Left ventricle myocardium inferior (tissue), 1 donor: ENCODE data around the gene DDX1. TPM values are rescaled to one million over a fixed set of nuclear protein-coding genes. Genes with fewer than 3 reads are reported as not detected.

Source experiments
- DNase-seq: peaks from one replicate; pipeline ENCODE4 v3.0.0-alpha.2; 2020
- H3K27ac ChIP-seq: fragments of 200-600 bp; replicated peaks from 2 replicates; pipeline ENCODE4 v1.8.0; 2021
- H3K27me3 ChIP-seq: fragments of 200-600 bp; 2 replicates; pipeline ENCODE4 v1.8.0; 2021; ENCODE audit warnings: low read depth
- H3K36me3 ChIP-seq: fragments of 200-600 bp; 2 replicates; pipeline ENCODE4 v1.8.0; 2021
- H3K4me1 ChIP-seq: fragments of 200-600 bp; 2 replicates; pipeline ENCODE4 v1.8.0; 2021
- H3K4me3 ChIP-seq: fragments of 200-600 bp; 2 replicates; pipeline ENCODE4 v1.8.0; 2021; ENCODE audit warnings: mild to moderate bottlenecking, moderate library complexity
- H3K9me3 ChIP-seq: fragments of 200-600 bp; replicated peaks from 2 replicates; pipeline ENCODE4 v1.8.0; 2021
- CTCF ChIP-seq: fragments of 200-600 bp; IDR thresholded peaks from 2 replicates; pipeline ENCODE4 v1.8.0; 2021; ENCODE audit warnings: antibody characterized with exemption, mild to moderate bottlenecking, borderline replicate concordance
- intact Hi-C: fragments of 100-400 bp; cut with micrococcal nuclease; formaldehyde crosslinking; loops from one replicate; pipeline ENCODE4 v1.11.0; 2022
- total RNA-seq: library from RNA; stranded (reverse); fragmentation: NEBNext Ultra II Directional; extraction: Animal tissue kit (Norgen Biotek cat#: 25700); gene quantifications from one replicate; pipeline ENCODE4 v1.2.1, GENCODE V29; 2021
- donor health status: DM: no; HTN: yes; CAD: no; lungs with severe emphysema.

DDX1 gene
- total RNA-seq, 1 donor from 2014 or later = 156 TPM

DNA sequence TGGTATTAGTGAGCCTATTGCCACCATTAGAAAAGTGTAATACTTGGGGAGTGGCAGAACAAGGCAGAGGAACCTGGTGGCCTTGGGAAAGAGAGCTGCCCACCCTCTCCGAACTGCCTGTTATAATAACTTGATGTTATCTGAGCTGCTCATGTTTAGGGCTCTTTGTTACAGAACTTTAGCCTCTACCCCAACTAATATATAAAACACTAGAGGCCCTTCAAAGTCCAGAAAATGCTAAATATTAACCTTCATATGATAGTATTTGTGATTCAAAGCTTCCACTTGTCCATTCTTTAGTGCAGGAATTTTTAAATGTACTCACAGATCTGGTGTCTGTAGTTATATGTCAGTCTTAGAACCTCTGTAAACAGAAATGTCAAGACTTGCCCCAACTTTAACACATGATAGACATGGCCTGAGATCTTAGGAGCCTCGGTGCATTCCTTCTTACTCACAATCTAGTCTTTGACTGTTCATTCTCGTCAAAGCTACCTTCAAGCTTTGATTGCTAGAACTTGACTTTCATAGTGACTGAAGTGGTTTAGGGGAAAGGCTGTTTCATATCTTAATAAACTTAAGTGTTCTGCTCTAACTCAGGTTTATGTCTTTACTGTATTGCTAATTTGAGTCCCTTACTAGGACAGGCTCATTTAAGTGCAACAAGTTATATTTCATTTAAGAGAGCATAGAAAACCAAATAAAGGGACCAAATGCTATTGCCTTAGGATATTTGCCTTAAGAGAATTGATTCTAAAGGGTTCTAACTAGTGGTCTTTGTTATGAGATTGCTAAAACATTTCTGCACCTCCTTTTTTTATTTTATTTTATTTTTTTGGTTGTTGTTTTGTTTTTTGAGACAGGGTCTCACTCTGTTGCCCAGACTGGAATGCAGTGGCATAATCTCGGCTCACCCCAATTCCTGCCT, 41.6 kb downstream of the DDX1 start:
- no peak for DNase-seq
- no peaks in the 10 kb centered on the region for H3K27me3 ChIP-seq
- H3K9me3 ChIP-seq = no peaks in the 10 kb centered on the region
- TF ChIP-seq CTCF = no peak
- H3K27ac ChIP-seq = no peak overlapping the region
- no peak overlapping the region for H3K4me3 ChIP-seq
- H3K4me1 ChIP-seq = peaks cover 37% of the 10 kb centered on the region
- peaks cover 64% of the 10 kb centered on the region for H3K36me3 ChIP-seq
- intact Hi-C loops = loop anchor here (10.0 kb wide), 2 partner anchors 301 to 651 kb away; no protein-coding TSS in a partner anchor

- Histone ChIP-seq H3K27ac (no peak overlapping the region), H3K27me3 (no peaks in the 10 kb centered on the region), H3K36me3 (peaks cover 60% of the 10 kb centered on the region), H3K9me3 (no peaks in the 10 kb centered on the region), H3K4me1 (peaks cover 43% of the 10 kb centered on the region), H3K4me3 (no peak overlapping the region)
- intact Hi-C loops = loop anchor here (10.0 kb wide), 2 partner anchors 301 to 651 kb away; no protein-coding TSS in a partner anchor
- no peak for DNase-seq
- no peak for TF ChIP-seq CTCF
Observed at GRCh38 chr2:15633971-15634346, 42.3 kb downstream of the DDX1 start.

DNA sequence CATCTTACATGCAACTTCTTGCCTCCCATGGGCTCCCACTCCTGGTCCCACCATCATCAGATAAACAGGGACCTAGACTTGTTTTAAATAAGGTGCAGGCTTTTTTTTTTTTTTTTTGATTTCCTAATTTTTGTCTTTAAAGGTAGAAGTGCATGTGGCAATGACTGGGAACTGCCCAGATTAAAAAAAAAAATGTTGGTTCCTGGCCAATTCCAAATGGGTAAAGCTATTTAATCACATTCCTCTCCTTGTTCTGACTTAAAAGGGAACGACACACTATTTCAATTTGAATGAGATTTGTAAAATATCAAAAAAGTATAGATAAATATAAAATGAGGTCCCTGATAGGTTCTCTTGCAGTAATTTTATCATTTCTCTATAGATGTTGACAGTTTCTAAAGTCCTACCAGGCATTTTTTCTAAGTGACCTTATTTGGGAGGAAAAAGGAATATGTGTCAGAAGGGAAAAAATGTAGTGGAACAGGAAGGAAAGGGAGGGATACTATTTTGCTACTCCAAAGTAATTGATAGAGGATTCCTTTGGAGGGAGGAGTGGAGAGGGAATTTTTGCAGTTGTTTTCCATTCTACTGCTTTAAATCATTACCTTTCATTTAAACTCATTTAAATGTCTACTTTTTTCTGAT, 43.3 kb downstream of the DDX1 start:
- H3K27ac ChIP-seq = no peak overlapping the region
- no peaks in the 10 kb centered on the region for H3K9me3 ChIP-seq
- intact Hi-C loops = loop anchor here (10.0 kb wide), 2 partner anchors 300 to 650 kb away; no protein-coding TSS in a partner anchor
- H3K4me3 ChIP-seq = no peak overlapping the region
- TF ChIP-seq CTCF = no peak
- DNase-seq = no peak
- peaks cover 53% of the 10 kb centered on the region for H3K4me1 ChIP-seq
- peaks cover 53% of the 10 kb centered on the region for H3K36me3 ChIP-seq
- no peaks in the 10 kb centered on the region for H3K27me3 ChIP-seq

DNA sequence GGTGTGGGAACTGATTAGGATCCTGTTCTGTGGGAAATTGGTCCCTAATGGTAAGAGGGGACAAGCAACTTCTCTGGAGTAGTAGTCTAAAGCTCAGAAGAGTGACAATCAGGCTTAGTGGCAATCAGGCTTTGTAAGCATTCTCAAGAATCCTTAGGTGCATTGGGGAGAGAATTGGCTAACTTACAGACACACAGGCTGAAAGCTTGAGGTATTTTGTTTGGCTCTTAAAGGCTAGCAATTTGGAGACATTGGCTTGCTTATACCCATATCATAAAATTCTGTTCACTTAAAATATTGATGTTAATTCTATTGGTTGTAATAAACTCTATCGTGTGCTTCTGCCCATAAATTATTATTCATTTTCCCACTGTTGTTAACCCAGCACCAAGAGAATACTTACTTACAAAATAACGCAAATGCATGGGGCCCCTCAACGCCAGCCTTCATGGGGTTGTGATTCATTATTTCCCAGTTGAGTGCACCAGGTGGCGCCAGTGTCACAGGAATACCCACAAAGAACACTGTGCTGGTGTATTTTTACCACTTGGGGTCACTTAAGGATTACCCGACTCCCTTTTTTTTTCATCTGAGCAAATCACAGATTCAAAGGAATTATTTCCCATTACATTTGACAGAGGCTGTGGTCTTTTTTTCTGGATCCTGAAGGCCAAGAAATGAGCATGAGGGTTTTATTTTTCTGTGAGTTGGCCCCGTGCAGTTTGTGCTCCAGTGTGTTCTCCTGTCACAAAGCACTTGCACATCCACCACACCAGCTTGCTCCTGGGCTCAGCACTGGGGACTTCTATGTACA, 45.5 kb downstream of the DDX1 start:
- intact Hi-C loops = loop anchor here (10.0 kb wide), 2 partner anchors 298 to 648 kb away; no protein-coding TSS in a partner anchor
- TF ChIP-seq CTCF = peak; percentile 85
- H3K4me3 ChIP-seq = no peak overlapping the region
- peaks cover 42% of the 10 kb centered on the region for H3K36me3 ChIP-seq
- peak overlapping the region; percentile 15 for H3K27ac ChIP-seq
- DNase-seq = peak; percentile 63
- H3K9me3 ChIP-seq = peaks cover 9% of the 10 kb centered on the region
- peaks cover 54% of the 10 kb centered on the region for H3K4me1 ChIP-seq
- no peaks in the 10 kb centered on the region for H3K27me3 ChIP-seq

GRCh38 chr2:15638720-15639119, 47.1 kb downstream of the DDX1 start:
- Histone ChIP-seq H3K36me3 (peaks cover 26% of the 10 kb centered on the region), H3K9me3 (peaks cover 9% of the 10 kb centered on the region), H3K27ac (no peak overlapping the region), H3K4me3 (no peak overlapping the region), H3K4me1 (peaks cover 54% of the 10 kb centered on the region), H3K27me3 (no peaks in the 10 kb centered on the region)
- no peak for TF ChIP-seq CTCF
- intact Hi-C loops = loop anchor here (10.0 kb wide), 2 partner anchors 296 to 646 kb away; no protein-coding TSS in a partner anchor
- DNase-seq = no peak
